BE2C (cell line): ENCODE results near the gene SNX13.

ENCODE experiments used
- DNase-seq: peaks from one replicate; pipeline ENCODE4 v3.0.0-alpha.2; 2020
- H3K27me3 ChIP-seq: fragments of 250-450 bp; sonication (Bioruptor Pico); 2 replicates; pipeline ENCODE4 v1.5.1; 2020; ENCODE audit warnings: mild to moderate bottlenecking
- H3K36me3 ChIP-seq: fragments of 250-450 bp; sonication (Bioruptor Pico); 2 replicates; pipeline ENCODE4 v1.5.1; 2020; ENCODE audit warnings: mild to moderate bottlenecking
- H3K4me1 ChIP-seq: fragments of 250-450 bp; sonication (Bioruptor Pico); 2 replicates; pipeline ENCODE4 v1.5.1; 2020
- H3K4me3 ChIP-seq: 2 replicates; pipeline ENCODE4 v1.5.1; 2011; ENCODE audit warnings: low read depth, low read length
- H3K9me3 ChIP-seq: fragments of 250-450 bp; sonication (Bioruptor Pico); 2 replicates; pipeline ENCODE4 v1.5.1; 2020
- CTCF ChIP-seq: IDR thresholded peaks from 2 replicates; pipeline ENCODE4 v1.5.1; 2012; ENCODE audit warnings: mild to moderate bottlenecking, low read depth, low read length

Gene SNX13

GRCh38 chr7:17741426-17741825 is 198.9 kb downstream of the SNX13 start:
- no peak for DNase-seq
- H3K4me3 ChIP-seq: no peak overlapping the region

More at GRCh38 chr7:17741426-17741825, 198.9 kb downstream of the SNX13 start:
- no peak for TF ChIP-seq CTCF
- H3K4me1 ChIP-seq: no peaks in the 10 kb centered on the region
- H3K36me3 ChIP-seq: no peaks in the 10 kb centered on the region
- H3K9me3 ChIP-seq: no peaks in the 10 kb centered on the region
- no peaks in the 10 kb centered on the region for H3K27me3 ChIP-seq
